Activated CD4-positive, alpha-beta T cell treated with anti-CD3 and anti-CD28 coated beads, Interleukin-2, amount 50 U/mL, for 4 hours (primary cell): ENCODE measurements around the gene TPRG1.
"Not testable (repeated sequence)": the region's sequence is repeated elsewhere in the genome, so short reads cannot be mapped to it uniquely, and the experiment has no call there.

Source experiments
- DNase-seq, 2 experiments: peaks; one replicate each; pipeline ENCODE4 v3.0.0-alpha.2; 2020

Gene TPRG1

GRCh38 chr3:189320511-189320910, 148.7 kb downstream of the TPRG1 start:
- DNase-seq, result no peak

- DNase-seq, result no peak
These were observed 150.6 kb downstream of the TPRG1 start for GRCh38 chr3:189322339-189322738.

DNA sequence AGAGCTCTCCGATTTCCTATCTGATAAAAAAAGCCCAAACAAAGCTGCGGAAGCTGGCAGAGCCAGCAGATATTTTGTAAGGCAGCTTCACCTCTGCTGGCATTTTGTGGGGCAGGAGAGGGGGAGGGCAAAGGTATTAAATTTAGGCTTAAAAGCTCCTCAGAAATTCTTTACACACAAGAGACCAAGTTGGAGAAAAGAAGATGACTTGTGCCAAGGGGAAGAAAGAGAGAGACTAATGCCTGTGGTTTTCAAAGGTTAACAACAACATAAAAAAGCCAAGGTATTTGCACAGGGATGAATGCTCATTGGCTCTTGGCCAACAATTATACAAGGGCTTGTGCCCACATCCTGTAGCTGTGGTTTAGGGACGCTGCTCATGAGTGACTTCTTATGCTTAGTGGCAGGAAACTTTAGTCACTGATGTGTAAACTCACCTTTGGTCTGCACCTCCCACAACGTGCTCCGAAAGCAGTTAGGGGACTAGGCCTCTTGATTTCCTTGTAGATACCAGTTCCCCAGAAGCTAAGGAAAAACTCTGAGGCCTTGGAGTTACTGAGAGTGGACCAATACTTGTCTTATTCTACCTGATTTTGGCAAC, 152.9 kb downstream of the TPRG1 start:
- DNase-seq, result peak; percentile 71 to 74

GRCh38 chr3:189325454-189325853, 153.7 kb downstream of the TPRG1 start:
- DNase-seq, result no peak

GRCh38 chr3:189329630-189330029, 157.9 kb downstream of the TPRG1 start:
- DNase-seq, result not testable (repeated sequence)

DNA sequence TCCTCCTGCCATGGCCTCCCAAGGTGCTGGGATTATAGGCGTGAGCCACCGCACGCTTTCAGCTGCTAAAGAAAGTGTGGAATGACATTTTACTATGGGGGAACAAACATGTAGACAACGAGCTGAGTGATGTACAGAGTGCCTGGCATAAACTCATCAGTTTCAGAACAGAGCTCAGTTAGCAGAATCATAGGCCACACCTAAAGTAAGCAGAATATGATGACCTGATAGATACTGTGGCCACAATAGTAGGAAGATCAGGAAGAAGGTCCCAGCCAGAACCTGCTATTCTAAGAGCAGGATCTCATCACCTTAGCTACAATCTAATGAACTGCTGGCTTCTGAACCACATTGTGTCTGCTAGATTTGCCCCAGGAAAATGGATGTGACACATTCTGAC, 158.3 kb downstream of the TPRG1 start:
- no peak for DNase-seq

GRCh38 chr3:189331002-189331418, 159.2 kb downstream of the TPRG1 start:
- DNase-seq, result no peak

DNA sequence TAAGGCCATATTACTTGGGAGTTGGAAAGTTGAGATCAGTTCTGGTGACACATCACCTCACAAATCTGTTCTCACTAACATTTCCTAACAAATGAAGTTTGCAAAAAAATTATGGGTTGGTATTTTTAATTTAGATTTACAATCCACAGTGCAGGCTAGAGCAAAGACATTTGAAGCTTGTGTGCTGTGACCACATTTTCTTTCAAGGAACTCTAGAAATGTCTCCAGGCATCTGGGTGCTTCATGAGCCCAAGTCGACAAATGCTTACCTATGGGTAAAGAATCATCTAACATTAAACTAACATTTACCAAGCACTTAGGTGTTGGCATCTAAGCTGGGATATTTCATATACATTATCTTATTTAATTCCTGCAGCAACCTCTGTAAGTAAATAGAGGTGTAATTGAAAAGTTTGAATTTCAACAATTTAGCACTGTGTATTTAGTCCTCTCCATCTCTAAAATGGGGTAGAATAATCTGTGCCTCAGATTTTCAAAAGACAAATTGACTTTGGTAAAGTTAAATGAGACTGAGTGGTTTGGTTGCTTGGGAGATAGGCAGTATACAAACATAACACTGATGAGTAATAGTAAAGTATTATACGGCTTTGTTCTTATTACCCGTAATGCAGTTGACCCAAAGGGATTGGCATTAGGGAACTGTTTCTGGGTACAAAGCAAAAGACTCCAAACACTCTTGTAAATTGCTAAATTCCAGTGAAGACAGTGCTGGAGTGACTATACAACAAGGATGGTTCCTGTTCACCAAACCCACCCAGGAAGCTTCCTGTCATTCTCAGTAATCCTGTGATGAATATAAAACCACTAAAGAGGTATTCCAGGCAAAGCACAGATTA, 162.5 kb downstream of the TPRG1 start:
- DNase-seq, result no peak

- DNase-seq, result no peak
These were observed 165.9 kb downstream of the TPRG1 start for GRCh38 chr3:189337673-189338091.

DNA sequence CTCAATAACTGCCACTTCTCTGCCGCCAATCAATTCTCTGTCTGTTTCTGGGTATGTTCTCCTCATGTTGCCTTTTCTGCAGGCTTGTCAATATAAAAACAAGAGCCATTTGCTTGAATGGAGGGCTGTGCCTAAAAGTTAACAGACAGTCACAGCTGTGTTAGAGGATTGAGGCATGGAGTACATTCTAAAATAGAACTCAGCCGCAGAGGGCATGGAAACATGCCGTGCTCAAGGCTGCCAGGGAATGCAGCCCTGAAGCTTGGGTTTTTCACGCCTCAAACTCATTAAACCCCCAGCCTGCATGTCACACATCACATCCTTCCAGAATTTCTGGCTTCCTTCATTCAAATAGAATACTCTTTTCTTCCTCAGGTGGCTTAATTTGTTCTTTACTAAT, 166.6 kb downstream of the TPRG1 start:
- no peak for DNase-seq

- no peak for DNase-seq
These were observed 168.2 kb downstream of the TPRG1 start for GRCh38 chr3:189339996-189340395.

- no peak for DNase-seq
These were observed 169.1 kb downstream of the TPRG1 start for GRCh38 chr3:189340680-189341460.

GRCh38 chr3:189342811-189343210, 171.0 kb downstream of the TPRG1 start:
- no peak for DNase-seq

GRCh38 chr3:189344996-189345395, 173.2 kb downstream of the TPRG1 start:
- DNase-seq, result no peak

GRCh38 chr3:189349772-189350171, 178.0 kb downstream of the TPRG1 start:
- DNase-seq, result no peak

DNA sequence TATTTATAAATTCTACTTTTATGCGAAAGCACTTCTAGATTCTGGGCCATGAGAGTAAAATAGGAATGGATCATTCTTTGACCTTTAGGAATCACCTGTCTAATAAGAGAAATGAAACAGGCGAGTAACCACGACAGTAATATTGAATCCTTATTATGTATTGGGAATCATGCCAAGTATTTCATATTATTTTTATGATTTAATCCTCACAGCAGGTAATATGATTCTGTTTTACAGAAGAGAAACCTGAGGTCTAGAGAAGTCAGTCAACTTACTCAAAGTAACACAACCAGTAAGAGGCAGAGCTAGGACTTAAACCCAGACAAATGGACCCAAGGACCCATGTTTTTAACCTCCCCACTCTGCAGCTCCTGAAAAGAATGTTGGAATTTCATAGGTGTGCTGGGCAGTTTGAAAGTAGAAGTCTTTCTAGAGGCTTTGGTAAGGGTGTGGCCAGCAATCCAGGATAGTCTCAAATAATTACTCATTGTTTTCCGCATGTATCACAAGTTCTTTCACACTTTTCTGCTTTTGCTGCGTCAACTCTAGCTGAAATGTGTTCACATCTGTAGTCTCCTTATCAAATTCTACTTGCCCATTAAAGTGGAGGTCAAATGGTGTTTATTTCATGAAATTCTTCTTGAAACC, 181.7 kb downstream of the TPRG1 start:
- DNase-seq, result no peak

GRCh38 chr3:189353988-189354889, 182.5 kb downstream of the TPRG1 start:
- no peak for DNase-seq

DNA sequence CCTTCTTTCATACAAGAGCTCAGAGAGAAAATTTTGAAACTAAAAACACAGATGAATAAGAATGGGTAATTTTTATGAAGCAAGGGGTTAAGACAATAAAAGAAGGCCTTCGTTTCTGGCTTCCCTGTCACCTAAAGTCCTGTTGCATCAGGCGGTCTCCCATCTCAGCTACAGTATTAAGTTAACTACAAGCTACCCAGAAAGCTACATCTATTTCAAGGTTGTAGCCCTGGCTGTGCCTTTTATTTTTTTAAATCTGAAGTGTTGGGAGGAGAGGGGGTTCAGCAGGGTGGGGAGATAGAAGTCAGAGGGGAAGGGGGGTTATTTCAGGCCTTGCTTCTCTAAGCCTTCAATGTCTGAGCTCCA, 183.3 kb downstream of the TPRG1 start:
- DNase-seq, result no peak

- DNase-seq, result peak; percentile 27 to 40
These were observed 183.9 kb downstream of the TPRG1 start for GRCh38 chr3:189355481-189356201.

- DNase-seq, result no peak
These were observed 188.5 kb downstream of the TPRG1 start for GRCh38 chr3:189360291-189360690.

- no peak for DNase-seq
These were observed 189.5 kb downstream of the TPRG1 start for GRCh38 chr3:189361103-189361835.
